Gastroesophageal sphincter (tissue), 4 donors: ENCODE measurements around the gene DOK7. TPM values are rescaled to one million over a fixed set of nuclear protein-coding genes. Genes with fewer than 3 reads are reported as not detected.

Source experiments
- ATAC-seq: fragments of 150-250 bp; one replicate; pipeline ENCODE4 v1.9.1; 2016; ENCODE audit warnings: mild to moderate bottlenecking, moderate library complexity
- H3K27ac ChIP-seq, 4 donors: fragments of 200-600 bp; sonication (generic) in 3 of 4; 1 replicate in 3 of 4; 2 replicates in 1 of 4; pipeline ENCODE4 v1.5.1; 2016 to 2019
- H3K27me3 ChIP-seq: fragments of 200-600 bp; sonication (generic); one replicate; pipeline ENCODE4 v1.5.1; 2019
- H3K36me3 ChIP-seq, 2 donors: fragments of 200-600 bp; sonication (generic); one replicate each; pipeline ENCODE4 v1.5.1; 2019; ENCODE audit warnings: control low read depth in 1 of 2
- H3K4me1 ChIP-seq, 3 donors: fragments of 200-600 bp; sonication (generic); 1 replicate in 2 of 3; 2 replicates in 1 of 3; pipeline ENCODE4 v1.5.1; 2016 to 2019; ENCODE audit warnings: control low read depth in 2 of 3
- H3K4me3 ChIP-seq, 2 donors: fragments of 200-600 bp; sonication (generic); one replicate each; pipeline ENCODE4 v1.5.1; 2019; ENCODE audit warnings: mild to moderate bottlenecking in 1 of 2, moderate library complexity in 1 of 2
- H3K9me3 ChIP-seq, 3 donors: fragments of 200-600 bp; sonication (generic); one replicate each; pipeline ENCODE4 v1.5.1; 2017 to 2019; ENCODE audit warnings: control low read depth in 2 of 3
- CTCF ChIP-seq, 4 experiments: fragments of 200-600 bp in 2 of 4; fragments of 450-650 bp in 2 of 4; sonication (generic) in 1 of 4; IDR thresholded peaks; one replicate each; pipeline ENCODE4 v1.5.1; 2017 to 2019; ENCODE audit warnings: antibody characterized with exemption in 4 of 4, mild to moderate bottlenecking in 2 of 4, moderate library complexity in 2 of 4
- EP300 ChIP-seq: sonication (generic); formaldehyde crosslinking; IDR thresholded peaks from one replicate; pipeline ENCODE4 v1.6.1; 2017; ENCODE audit warnings: antibody characterized with exemption, mild to moderate bottlenecking
- POLR2A ChIP-seq, 2 donors: fragments of 450-650 bp; IDR thresholded peaks; one replicate each; pipeline ENCODE4 v1.6.1; 2017; ENCODE audit warnings: antibody characterized with exemption in 2 of 2, mild to moderate bottlenecking in 2 of 2, moderate library complexity in 1 of 2
- POLR2AphosphoS5 ChIP-seq: sonication (generic); formaldehyde crosslinking; IDR thresholded peaks from one replicate; pipeline ENCODE4 v1.6.1; 2017; ENCODE audit warnings: antibody characterized with exemption
- WGBS, 2 donors: methylation state at CpG; one replicate each; pipeline ENCODE4 v1.1.5; 2018; ENCODE audit warnings: low coverage in 1 of 2; 5-methylcytosine and 5-hydroxymethylcytosine counted together
- total RNA-seq, 4 donors: library from RNA; depleted of rRNA; stranded (reverse); fragments of >200 nt; gene quantifications; one replicate each; pipeline ENCODE4 v1.1.0, GENCODE V29; 2016

Gene DOK7
- total RNA-seq, 4 donors from 2014 or later, result 0.32 to 5.3 (median 2.8) TPM

GRCh38 chr4:3485886-3486540, 22.9 kb downstream of the DOK7 start:
- TF ChIP-seq POLR2A (IDR thresholded peaks at IDR 0.05) (no peak), EP300 (no peak), POLR2AphosphoS5 (no peak), CTCF (IDR thresholded peaks at IDR 0.05) (no peak)
- ATAC-seq, result no peak
- Histone ChIP-seq H3K9me3 (no peaks in the 10 kb centered on the region), H3K36me3 (no peaks in the 10 kb centered on the region), H3K27me3 (peaks cover 86% of the 10 kb centered on the region), H3K4me3 (no peak overlapping the region), H3K4me1 (peaks cover 0 to 20% (median 0%) of the 10 kb centered on the region in 3 donors), H3K27ac (no peak overlapping the region)
- WGBS, 2 donors, result no CpG with 5 or more reads among the region's 25 CpGs

- no peaks in the 10 kb centered on the region for H3K9me3 ChIP-seq
- peaks cover 0 to 20% (median 0%) of the 10 kb centered on the region in 3 donors for H3K4me1 ChIP-seq
- no peak for ATAC-seq
- H3K27ac ChIP-seq, result no peak overlapping the region
- H3K27me3 ChIP-seq, result peaks cover 87% of the 10 kb centered on the region
- H3K36me3 ChIP-seq, result no peaks in the 10 kb centered on the region
- TF ChIP-seq POLR2AphosphoS5, result no peak
- no peak for TF ChIP-seq CTCF (IDR thresholded peaks at IDR 0.05)
- TF ChIP-seq EP300, result no peak
- TF ChIP-seq POLR2A (IDR thresholded peaks at IDR 0.05), result no peak
- H3K4me3 ChIP-seq, result no peak overlapping the region
- WGBS, 2 donors, result 100% methylated on average over 2 of the region's 25 CpGs; no CpG with 5 or more reads in 1 of the 2 donors
These were observed 23.7 kb downstream of the DOK7 start for GRCh38 chr4:3486541-3487540.

DNA sequence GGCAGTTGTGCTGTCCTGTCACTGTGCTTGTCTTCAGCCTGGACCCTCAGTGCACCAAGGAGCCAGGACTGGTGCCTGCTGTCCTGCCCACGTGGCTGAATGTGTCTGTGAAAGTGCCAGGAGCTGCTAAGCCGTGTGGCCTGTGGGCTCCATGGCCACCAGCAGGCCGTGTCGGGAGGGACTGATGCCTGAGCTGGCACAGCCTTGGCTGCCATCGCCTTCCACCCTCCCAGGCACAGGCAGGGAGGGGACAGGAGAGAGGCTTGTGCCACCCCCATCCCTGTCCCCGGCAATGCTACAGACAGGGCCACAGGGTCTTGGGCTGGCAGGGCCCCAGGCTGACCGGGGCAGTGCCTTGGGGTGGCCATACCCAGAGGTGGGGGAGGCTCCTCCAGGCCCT, 24.8 kb downstream of the DOK7 start:
- H3K9me3 ChIP-seq, result no peaks in the 10 kb centered on the region
- no peak overlapping the region for H3K4me3 ChIP-seq
- no peak for ATAC-seq
- H3K4me1 ChIP-seq, result peaks cover 0 to 20% (median 0%) of the 10 kb centered on the region in 3 donors
- TF ChIP-seq POLR2AphosphoS5, result no peak
- TF ChIP-seq EP300, result no peak
- peaks cover 88% of the 10 kb centered on the region for H3K27me3 ChIP-seq
- no peak overlapping the region for H3K27ac ChIP-seq
- 60% methylated on average over 1 of the region's 7 CpGs; no CpG with 5 or more reads in 1 of the 2 donors for WGBS, 2 donors
- peaks cover 0 to 2% of the 10 kb centered on the region in 2 donors for H3K36me3 ChIP-seq

- no peak for TF ChIP-seq POLR2AphosphoS5
- no peak for TF ChIP-seq CTCF (IDR thresholded peaks at IDR 0.05)
- TF ChIP-seq EP300, result no peak
- TF ChIP-seq POLR2A (IDR thresholded peaks at IDR 0.05), result no peak
- peaks cover 0 to 10% of the 10 kb centered on the region in 2 donors for H3K36me3 ChIP-seq
- H3K27me3 ChIP-seq, result peaks cover 90% of the 10 kb centered on the region
- H3K9me3 ChIP-seq, result no peaks in the 10 kb centered on the region
- no peak overlapping the region for H3K27ac ChIP-seq
- peaks cover 0 to 13% (median 0%) of the 10 kb centered on the region in 3 donors for H3K4me1 ChIP-seq
- no peak overlapping the region for H3K4me3 ChIP-seq
- 43% methylated on average over 4 of the region's 11 CpGs; no CpG with 5 or more reads in 1 of the 2 donors for WGBS, 2 donors
- ATAC-seq, result no peak
These were observed 25.7 kb downstream of the DOK7 start for GRCh38 chr4:3488820-3489219.

DNA sequence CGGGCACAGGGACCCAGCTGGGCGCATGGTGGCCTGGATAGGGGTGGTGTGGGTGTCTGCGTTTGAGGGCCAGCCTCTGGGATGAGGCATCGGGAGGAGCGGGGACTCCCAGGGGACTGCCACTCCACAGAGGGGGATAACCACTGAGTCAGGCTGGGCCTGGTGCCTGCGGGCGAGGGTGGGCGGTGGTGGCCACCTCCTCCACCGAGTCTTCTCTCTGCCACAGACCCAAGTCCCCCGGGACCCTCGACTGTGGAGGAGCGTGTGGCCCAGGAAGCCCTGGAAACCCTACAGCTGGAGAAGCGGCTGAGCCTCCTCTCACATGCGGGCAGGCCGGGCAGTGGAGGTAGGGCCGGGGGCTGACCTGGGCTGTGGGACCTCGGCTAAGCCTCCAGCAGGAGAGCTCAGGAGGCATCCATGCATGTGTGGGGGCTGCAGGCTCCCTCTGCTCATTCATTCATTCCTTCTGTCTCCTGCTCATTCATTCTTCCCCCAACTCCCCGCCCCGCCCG, 26.4 kb downstream of the DOK7 start:
- Histone ChIP-seq H3K9me3 (no peaks in the 10 kb centered on the region), H3K4me3 (no peak overlapping the region), H3K27ac (no peak overlapping the region), H3K36me3 (peaks cover 0 to 10% of the 10 kb centered on the region in 2 donors), H3K27me3 (peaks cover 90% of the 10 kb centered on the region), H3K4me1 (peaks cover 0 to 9% (median 0%) of the 10 kb centered on the region in 3 donors)
- no peak for TF ChIP-seq POLR2A (IDR thresholded peaks at IDR 0.05)
- no peak for TF ChIP-seq CTCF (IDR thresholded peaks at IDR 0.05)
- TF ChIP-seq POLR2AphosphoS5, result no peak
- TF ChIP-seq EP300, result no peak
- WGBS, 2 donors, result 43 to 46% methylated on average over 4 to 5 of the region's 20 CpGs
- ATAC-seq, result no peak
